ENCODE data around the gene MTRF1. TPM values are rescaled to one million over a fixed set of nuclear protein-coding genes. Genes with fewer than 3 reads are reported as not detected.

MTRF1 gene
- total and polyA plus RNA-seq, 8 donors = 11.3 to 26.9 (median 20.9) TPM

GRCh38 chr13:41276824-41277223 is 13.4 kb upstream of the MTRF1 start:
- no peak for DNase-seq
- Histone ChIP-seq H3K4me1 (no peaks in the 10 kb centered on the region), H3K27ac (no peak overlapping the region), H3K27me3 (no peaks in the 10 kb centered on the region), H3K4me3 (no peak overlapping the region), H3K9me3 (no peaks in the 10 kb centered on the region), H3K36me3 (no peaks in the 10 kb centered on the region)
- no peak for TF ChIP-seq CTCF (IDR thresholded peaks at IDR 0.05)
- no peak for ATAC-seq
- intact Hi-C loops (cut with DNase I) = no loop called here

DNA sequence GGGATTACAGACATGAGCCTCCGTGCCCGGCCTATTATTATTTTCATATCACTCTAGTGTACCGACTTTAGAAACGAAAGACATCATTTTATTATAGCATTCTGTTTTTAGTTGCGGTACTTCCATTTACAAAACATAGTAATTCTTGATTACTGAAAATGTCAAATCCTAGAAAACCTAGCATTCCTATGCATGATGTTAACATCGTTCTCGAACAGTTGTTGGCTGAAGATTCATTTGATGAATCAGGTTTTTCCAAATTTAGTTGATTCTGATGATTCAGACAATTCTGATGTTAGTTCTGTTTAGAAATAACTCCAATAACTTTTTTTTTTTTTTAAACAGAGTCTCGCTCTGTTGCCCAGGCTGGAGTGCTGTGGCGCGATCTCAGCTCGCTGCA is 11.5 kb upstream of the MTRF1 start:
- intact Hi-C loops (cut with DNase I) = no loop called here
- DNase-seq (no peak), ATAC-seq (no peak)
- no peak for TF ChIP-seq CTCF (IDR thresholded peaks at IDR 0.05)
- Histone ChIP-seq H3K4me1 (no peaks in the 10 kb centered on the region), H3K27me3 (no peaks in the 10 kb centered on the region), H3K36me3 (no peaks in the 10 kb centered on the region), H3K27ac (no peak overlapping the region), H3K4me3 (no peak overlapping the region), H3K9me3 (peaks cover 0 to 1% of the 10 kb centered on the region in 2 donors)

GRCh38 chr13:41273831-41274441 is 10.6 kb upstream of the MTRF1 start:
- intact Hi-C loops (cut with DNase I) = no loop called here
- Histone ChIP-seq H3K4me1 (no peaks in the 10 kb centered on the region), H3K27me3 (no peaks in the 10 kb centered on the region), H3K9me3 (peaks cover 0 to 11% of the 10 kb centered on the region in 2 donors), H3K36me3 (no peaks in the 10 kb centered on the region), H3K4me3 (no peak overlapping the region), H3K27ac (no peak overlapping the region)
- no peak for DNase-seq
- ATAC-seq = peak; percentile 64
- no peak for TF ChIP-seq CTCF (IDR thresholded peaks at IDR 0.05)

DNA sequence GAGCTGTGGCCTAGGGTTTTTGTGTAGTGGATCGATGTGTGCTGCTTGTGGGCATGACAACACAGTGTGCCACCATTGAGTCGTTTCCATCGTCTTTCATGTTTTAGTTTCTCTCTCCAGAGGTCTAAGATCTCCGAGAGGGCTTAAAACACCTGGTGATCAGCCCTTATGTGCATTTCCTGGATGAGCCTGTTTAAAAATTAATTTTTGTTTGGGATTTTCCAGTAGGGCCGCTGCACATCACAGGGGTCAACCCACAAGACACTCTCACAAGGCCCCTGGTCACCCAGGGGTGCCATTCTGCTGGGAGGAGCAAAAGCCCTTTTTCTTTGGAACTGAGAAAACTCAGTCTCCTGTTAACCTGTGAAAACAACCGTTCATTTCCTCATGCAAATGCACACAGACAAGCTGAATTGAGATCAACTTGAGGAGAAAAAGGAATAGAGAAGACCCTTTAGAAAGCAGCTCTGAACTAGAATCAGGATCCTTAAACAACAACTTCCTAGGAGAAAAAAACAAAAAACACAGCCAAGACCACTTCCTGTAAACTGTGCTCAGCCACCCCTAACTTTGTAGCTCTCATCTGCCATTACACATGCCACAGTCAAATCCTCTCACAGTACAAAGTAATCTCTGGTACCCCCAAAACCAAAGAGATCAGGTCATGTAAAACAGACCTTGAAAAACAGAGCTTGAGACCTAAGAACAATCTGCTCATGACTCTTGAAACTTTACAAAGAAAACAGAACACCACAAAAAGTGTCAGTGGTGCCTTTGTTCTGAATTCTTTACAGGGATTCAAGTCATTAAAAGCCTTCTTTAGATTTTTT is 8.3 kb upstream of the MTRF1 start:
- H3K27me3 ChIP-seq = no peaks in the 10 kb centered on the region
- ATAC-seq (no peak), DNase-seq (no peak)
- peaks cover 0 to 27% of the 10 kb centered on the region in 2 donors for H3K9me3 ChIP-seq
- TF ChIP-seq CTCF (IDR thresholded peaks at IDR 0.05) = no peak
- H3K4me1 ChIP-seq = no peaks in the 10 kb centered on the region
- no peak overlapping the region for H3K27ac ChIP-seq
- H3K4me3 ChIP-seq = no peak overlapping the region
- H3K36me3 ChIP-seq = no peaks in the 10 kb centered on the region
- intact Hi-C loops (cut with DNase I) = no loop called here

GRCh38 chr13:41268764-41269163 is 5.4 kb upstream of the MTRF1 start:
- intact Hi-C loops (cut with DNase I) = no loop called here
- no peak for TF ChIP-seq CTCF (IDR thresholded peaks at IDR 0.05)
- DNase-seq = no peak

More at GRCh38 chr13:41268764-41269163, 5.4 kb upstream of the MTRF1 start:
- ATAC-seq = no peak
- no peak overlapping the region for H3K4me3 ChIP-seq
- no peaks in the 10 kb centered on the region for H3K27me3 ChIP-seq
- H3K9me3 ChIP-seq = peaks cover 0 to 27% of the 10 kb centered on the region in 2 donors
- H3K27ac ChIP-seq = no peak overlapping the region
- H3K36me3 ChIP-seq = no peaks in the 10 kb centered on the region
- no peaks in the 10 kb centered on the region for H3K4me1 ChIP-seq
